Uterus (tissue), 4 donors: ENCODE measurements around the gene ZNF217. TPM values are rescaled to one million over a fixed set of nuclear protein-coding genes. Genes with fewer than 3 reads are reported as not detected.
"Not testable (repeated sequence)": the region's sequence is repeated elsewhere in the genome, so short reads cannot be mapped to it uniquely, and the experiment has no call there.

ENCODE experiments used
- DNase-seq, 2 donors: peaks; one replicate each; pipeline ENCODE4 v3.0.0-alpha.2; 2019 to 2020
- H3K27ac ChIP-seq, 2 donors: fragments of 200-600 bp; sonication (generic); 1 replicate in 1 of 2; 2 replicates in 1 of 2; pipeline ENCODE4 v1.5.1; 2016 to 2018
- H3K27me3 ChIP-seq, 2 donors: fragments of 200-600 bp; sonication (generic); one replicate each; pipeline ENCODE4 v1.5.1; 2018 to 2019; ENCODE audit warnings: control low read depth in 1 of 2
- H3K36me3 ChIP-seq, 2 donors: fragments of 200-600 bp; sonication (generic); one replicate each; pipeline ENCODE4 v1.5.1; 2019; ENCODE audit warnings: control low read depth in 1 of 2
- H3K4me1 ChIP-seq, 2 donors: fragments of 200-600 bp; sonication (generic); one replicate each; pipeline ENCODE4 v1.5.1; 2018 to 2019; ENCODE audit warnings: control low read depth in 1 of 2
- H3K4me3 ChIP-seq, 2 donors: fragments of 200-600 bp; sonication (generic); 1 replicate in 1 of 2; 2 replicates in 1 of 2; pipeline ENCODE4 v1.5.1; 2018 to 2019; ENCODE audit warnings: mild to moderate bottlenecking in 1 of 2
- H3K9me3 ChIP-seq, 2 donors: fragments of 200-600 bp; sonication (generic); one replicate each; pipeline ENCODE4 v1.5.1; 2019; ENCODE audit warnings: control low read depth in 1 of 2
- CTCF ChIP-seq, 4 experiments: fragments of 200-600 bp in 2 of 4; fragments of 450-650 bp in 2 of 4; sonication (generic) in 2 of 4; IDR thresholded peaks; one replicate each; pipeline ENCODE4 v1.5.1; 2016 to 2019; ENCODE audit warnings: antibody characterized with exemption in 4 of 4, mild to moderate bottlenecking in 2 of 4, moderate library complexity in 1 of 4
- POLR2A ChIP-seq, 2 donors: fragments of 450-650 bp; IDR thresholded peaks; one replicate each; pipeline ENCODE4 v1.6.1; 2016; ENCODE audit warnings: antibody characterized with exemption in 2 of 2, mild to moderate bottlenecking in 1 of 2, moderate library complexity in 1 of 2
- intact Hi-C: fragments of 100-400 bp; cut with DNase I; formaldehyde crosslinking; loops from one replicate; pipeline ENCODE4 v1.15.1; 2023; ENCODE audit warnings: low total_unique reads
- total RNA-seq, 4 donors: library from RNA; depleted of rRNA in 3 of 4; stranded (reverse); fragments of >200 nt in 3 of 4; gene quantifications; one replicate each; pipeline versions ENCODE4 v1.1.0 to v1.2.4, GENCODE V29; 2014 to 2023
- donor health status: DM: yes; HTN: yes; CAD: no.

ZNF217 gene
- total RNA-seq, 4 donors from 2014 or later = 7.4 to 37.8 (median 18.4) TPM

- H3K9me3 ChIP-seq = no peaks in the 10 kb centered on the region
Measured at GRCh38 chr20:53565254-53565653, 28.4 kb downstream of the ZNF217 start.

GRCh38 chr20:53562104-53562764 is 31.4 kb downstream of the ZNF217 start:
- H3K9me3 ChIP-seq, H3K36me3 ChIP-seq, H3K27ac ChIP-seq, H3K27me3 ChIP-seq, intact Hi-C loops, H3K4me1 ChIP-seq, H3K4me3 ChIP-seq, DNase-seq: not testable (repeated sequence)

More at GRCh38 chr20:53565254-53565653, 28.4 kb downstream of the ZNF217 start:
- Histone ChIP-seq H3K4me3 (no peak overlapping the region), H3K36me3 (no peaks in the 10 kb centered on the region), H3K4me1 (peaks cover 0 to 4% of the 10 kb centered on the region in 2 donors), H3K27me3 (no peaks in the 10 kb centered on the region), H3K27ac (no peak overlapping the region)
- TF ChIP-seq POLR2A (IDR thresholded peaks at IDR 0.05) (no peak), CTCF (IDR thresholded peaks at IDR 0.05) (no peak)
- intact Hi-C loops = no loop called here
- no peak for DNase-seq

- intact Hi-C loops = no loop called here
- TF ChIP-seq POLR2A (IDR thresholded peaks at IDR 0.05) = no peak
- no peak for TF ChIP-seq CTCF (IDR thresholded peaks at IDR 0.05)
- no peak overlapping the region for H3K27ac ChIP-seq
- no peaks in the 10 kb centered on the region for H3K4me1 ChIP-seq
- H3K36me3 ChIP-seq = no peaks in the 10 kb centered on the region
- H3K9me3 ChIP-seq = no peaks in the 10 kb centered on the region
- H3K27me3 ChIP-seq = no peaks in the 10 kb centered on the region
- H3K4me3 ChIP-seq = no peak overlapping the region
- no peak for DNase-seq
Measured at GRCh38 chr20:53561505-53561904, 32.1 kb downstream of the ZNF217 start.

- no peak overlapping the region for H3K27ac ChIP-seq
- DNase-seq = no peak
- H3K9me3 ChIP-seq = no peaks in the 10 kb centered on the region
- no peaks in the 10 kb centered on the region for H3K4me1 ChIP-seq
- intact Hi-C loops = no loop called here
- H3K27me3 ChIP-seq = no peaks in the 10 kb centered on the region
- TF ChIP-seq CTCF (IDR thresholded peaks at IDR 0.05) (no peak), POLR2A (IDR thresholded peaks at IDR 0.05) (no peak)
- no peak overlapping the region for H3K4me3 ChIP-seq
- H3K36me3 ChIP-seq = no peaks in the 10 kb centered on the region
Measured at GRCh38 chr20:53559816-53560215, 33.8 kb downstream of the ZNF217 start.

- no peak overlapping the region for H3K4me3 ChIP-seq
- no peak for TF ChIP-seq CTCF (IDR thresholded peaks at IDR 0.05)
- TF ChIP-seq POLR2A (IDR thresholded peaks at IDR 0.05) = no peak
- no peak overlapping the region for H3K27ac ChIP-seq
- H3K27me3 ChIP-seq = no peaks in the 10 kb centered on the region
- DNase-seq = no peak
- H3K36me3 ChIP-seq = no peaks in the 10 kb centered on the region
- intact Hi-C loops = no loop called here
- H3K9me3 ChIP-seq = no peaks in the 10 kb centered on the region
- no peaks in the 10 kb centered on the region for H3K4me1 ChIP-seq
Measured at GRCh38 chr20:53557130-53557529, 36.5 kb downstream of the ZNF217 start.
